Measurements from ENCODE around the gene MARCHF11. TPM values are rescaled to one million over a fixed set of nuclear protein-coding genes. Genes with fewer than 3 reads are reported as not detected.

The MARCHF11 gene, protein sequence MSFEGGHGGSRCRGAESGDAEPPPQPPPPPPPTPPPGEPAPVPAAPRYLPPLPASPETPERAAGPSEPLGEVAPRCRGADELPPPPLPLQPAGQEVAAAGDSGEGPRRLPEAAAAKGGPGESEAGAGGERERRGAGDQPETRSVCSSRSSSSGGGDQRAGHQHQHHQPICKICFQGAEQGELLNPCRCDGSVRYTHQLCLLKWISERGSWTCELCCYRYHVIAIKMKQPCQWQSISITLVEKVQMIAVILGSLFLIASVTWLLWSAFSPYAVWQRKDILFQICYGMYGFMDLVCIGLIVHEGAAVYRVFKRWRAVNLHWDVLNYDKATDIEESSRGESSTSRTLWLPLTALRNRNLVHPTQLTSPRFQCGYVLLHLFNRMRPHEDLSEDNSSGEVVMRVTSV
- total RNA-seq, result not detected

DNA sequence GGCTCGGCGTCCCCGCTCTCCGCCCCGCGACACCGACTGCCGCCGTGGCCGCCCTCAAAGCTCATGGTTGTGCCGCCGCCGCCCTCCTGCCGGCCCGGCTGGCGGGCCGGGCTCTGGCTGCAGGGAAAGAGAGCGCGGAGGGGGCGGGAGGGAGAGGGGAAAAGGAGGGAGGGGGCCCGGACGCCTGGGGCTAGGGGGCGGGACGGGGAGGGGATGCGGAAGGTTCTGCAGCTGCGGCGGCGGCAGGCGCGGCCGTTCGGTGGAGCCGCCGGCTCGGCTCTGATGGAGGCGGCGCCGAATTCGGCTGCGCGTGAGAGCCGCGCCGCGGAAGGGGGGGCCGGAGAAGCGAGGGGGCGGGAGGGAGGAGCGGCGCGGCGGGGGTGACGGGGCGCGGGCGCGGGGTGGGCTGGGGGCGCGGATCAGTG is at the start of gene MARCHF11:
TSS of gene MARCHF11 (minus strand) at position 281 of the 425 bp plus-strand sequence. CDS start at position 65, 216 bp downstream.
- ChIA-PET POLR2A (no interaction called here), CTCF (no interaction called here)

GRCh38 chr5:16225927-16226326 is 46.3 kb upstream of the MARCHF11 start:
- POLR2A ChIA-PET, result no interaction called here
- CTCF ChIA-PET, result no interaction called here

- POLR2A ChIA-PET, result no interaction called here
- CTCF ChIA-PET, result no interaction called here
Measured at GRCh38 chr5:16192311-16192710, 12.7 kb upstream of the MARCHF11 start.

DNA sequence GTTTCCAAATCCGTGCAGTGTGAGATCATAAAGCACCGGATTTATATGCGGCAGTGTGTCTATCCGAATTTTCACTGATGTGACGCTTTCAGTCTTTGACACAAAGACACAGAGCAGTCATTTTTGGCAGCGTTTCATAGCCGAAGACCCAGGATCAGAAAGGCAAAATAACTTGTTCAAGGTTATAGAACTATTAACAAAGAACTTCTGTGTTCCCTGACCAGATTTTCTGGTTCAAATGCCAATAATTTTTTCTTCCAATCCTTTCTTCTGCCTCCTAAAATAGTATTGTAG is 1.1 kb upstream of the MARCHF11 start:
- POLR2A ChIA-PET, result no interaction called here
- CTCF ChIA-PET, result no interaction called here

- ChIA-PET CTCF (no interaction called here), POLR2A (no interaction called here)
Measured at GRCh38 chr5:16179936-16180788, 571 bp upstream of the MARCHF11 start.

GRCh38 chr5:16178745-16179372 is 732 bp downstream of the MARCHF11 start:
- CTCF ChIA-PET, result no interaction called here
- POLR2A ChIA-PET, result no interaction called here

DNA sequence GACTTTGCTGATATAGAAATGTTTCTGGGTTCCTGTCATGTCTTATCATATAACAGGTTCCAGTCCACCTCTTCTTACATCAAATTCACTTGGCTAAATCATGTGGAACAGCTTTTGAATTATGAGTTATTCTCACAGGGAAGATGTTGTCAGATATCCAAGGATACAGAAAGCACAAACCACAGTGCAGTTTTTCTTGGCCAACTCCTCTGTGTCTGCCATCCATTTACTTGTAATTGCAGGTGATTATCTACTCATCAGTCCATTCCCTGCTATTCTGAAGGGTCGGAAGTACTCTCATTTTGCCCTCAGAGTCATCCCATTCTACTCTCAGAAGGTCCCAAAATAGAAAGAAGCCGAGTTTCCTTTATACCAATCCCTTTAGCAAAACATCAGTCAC is 10.0 kb downstream of the MARCHF11 start:
- ChIA-PET CTCF (no interaction called here), POLR2A (no interaction called here)

GRCh38 chr5:16160706-16161105 is 18.9 kb downstream of the MARCHF11 start:
- POLR2A ChIA-PET, result no interaction called here

GRCh38 chr5:16159636-16160035 is 20.0 kb downstream of the MARCHF11 start:
- CTCF ChIA-PET, result no interaction called here
- POLR2A ChIA-PET, result no interaction called here

More at GRCh38 chr5:16160706-16161105, 18.9 kb downstream of the MARCHF11 start:
- CTCF ChIA-PET, result interaction anchor here (1.1 to 1.2 kb wide), 2 partner anchors 297 to 307 kb away, joined by 3 read pairs; no protein-coding TSS in a partner anchor

DNA sequence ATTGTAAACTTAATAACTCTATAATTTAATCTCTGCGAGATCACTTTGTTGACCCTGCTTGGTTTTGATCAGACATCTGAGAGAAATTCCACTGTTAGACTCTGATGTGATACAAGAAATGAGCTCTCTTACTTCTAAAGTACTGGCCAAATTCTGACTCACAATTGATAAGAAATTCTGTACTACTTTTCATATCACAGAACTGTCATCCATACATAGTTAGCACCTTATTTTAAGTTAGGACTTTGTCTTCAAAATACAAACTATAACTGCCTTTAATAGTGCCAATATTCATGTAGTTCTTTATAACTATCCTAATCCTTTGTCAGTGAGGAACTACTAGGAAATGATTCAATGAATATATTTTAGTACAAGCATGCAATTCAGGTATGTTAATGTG is 23.4 kb downstream of the MARCHF11 start:
- CTCF ChIA-PET, result no interaction called here
- POLR2A ChIA-PET, result no interaction called here

GRCh38 chr5:16152601-16153568 is 26.7 kb downstream of the MARCHF11 start:
- POLR2A ChIA-PET, result no interaction called here

DNA sequence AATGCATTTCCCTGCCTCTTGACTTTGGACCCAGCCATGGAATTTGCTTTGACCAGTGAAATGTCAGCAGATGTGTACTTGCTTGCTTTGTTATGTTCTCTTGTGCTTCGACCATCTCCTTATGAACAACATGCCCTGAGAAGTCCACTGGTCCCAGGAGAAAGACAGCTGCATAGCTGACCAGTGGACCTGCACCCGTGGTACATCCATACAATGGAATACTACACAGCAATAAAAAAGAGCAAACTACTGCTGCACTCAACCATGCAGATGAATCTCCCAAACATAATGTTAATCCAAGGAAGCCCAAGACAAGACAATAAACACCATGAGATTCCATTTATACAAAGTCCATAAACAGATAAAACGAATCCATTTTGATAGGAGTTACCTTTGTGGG is 30.0 kb downstream of the MARCHF11 start:
- CTCF ChIA-PET, result no interaction called here
- POLR2A ChIA-PET, result no interaction called here

More at GRCh38 chr5:16152601-16153568, 26.7 kb downstream of the MARCHF11 start:
- CTCF ChIA-PET, result no interaction called here

DNA sequence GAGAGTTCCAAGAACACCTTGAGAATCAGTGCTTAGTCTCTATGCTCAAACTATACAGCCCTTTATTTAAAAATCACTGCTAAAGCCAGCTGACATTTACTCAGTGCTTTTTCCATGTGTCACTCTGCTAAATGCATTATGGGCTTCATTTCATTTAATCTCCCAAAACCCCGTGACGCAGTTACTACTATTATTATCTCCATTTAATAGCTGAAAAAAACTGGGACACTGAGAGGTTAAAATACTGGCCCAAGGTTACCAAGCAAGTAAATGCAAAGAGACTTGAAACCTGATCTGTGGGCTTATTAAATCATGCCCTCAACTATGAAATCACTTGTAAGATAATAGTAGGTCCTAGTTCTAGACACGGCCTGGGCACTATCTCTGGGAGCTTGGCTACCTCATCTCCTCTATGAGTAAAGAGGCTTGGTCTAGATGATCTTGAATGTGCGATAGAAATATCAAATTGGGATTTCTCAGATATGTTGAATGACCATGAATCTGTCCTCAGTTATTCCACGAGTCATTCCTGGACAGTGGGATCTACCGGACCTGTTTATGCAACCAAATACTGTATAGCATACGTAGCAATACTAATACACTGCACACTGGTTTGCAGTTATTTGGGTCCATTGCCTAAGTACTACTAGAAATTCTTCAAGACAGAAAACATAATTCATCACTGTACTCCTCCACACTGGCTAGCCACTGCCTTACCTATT is 32.3 kb downstream of the MARCHF11 start:
- ChIA-PET POLR2A (no interaction called here), CTCF (no interaction called here)

GRCh38 chr5:16144416-16144815 is 35.2 kb downstream of the MARCHF11 start:
- CTCF ChIA-PET, result no interaction called here
- POLR2A ChIA-PET, result no interaction called here

DNA sequence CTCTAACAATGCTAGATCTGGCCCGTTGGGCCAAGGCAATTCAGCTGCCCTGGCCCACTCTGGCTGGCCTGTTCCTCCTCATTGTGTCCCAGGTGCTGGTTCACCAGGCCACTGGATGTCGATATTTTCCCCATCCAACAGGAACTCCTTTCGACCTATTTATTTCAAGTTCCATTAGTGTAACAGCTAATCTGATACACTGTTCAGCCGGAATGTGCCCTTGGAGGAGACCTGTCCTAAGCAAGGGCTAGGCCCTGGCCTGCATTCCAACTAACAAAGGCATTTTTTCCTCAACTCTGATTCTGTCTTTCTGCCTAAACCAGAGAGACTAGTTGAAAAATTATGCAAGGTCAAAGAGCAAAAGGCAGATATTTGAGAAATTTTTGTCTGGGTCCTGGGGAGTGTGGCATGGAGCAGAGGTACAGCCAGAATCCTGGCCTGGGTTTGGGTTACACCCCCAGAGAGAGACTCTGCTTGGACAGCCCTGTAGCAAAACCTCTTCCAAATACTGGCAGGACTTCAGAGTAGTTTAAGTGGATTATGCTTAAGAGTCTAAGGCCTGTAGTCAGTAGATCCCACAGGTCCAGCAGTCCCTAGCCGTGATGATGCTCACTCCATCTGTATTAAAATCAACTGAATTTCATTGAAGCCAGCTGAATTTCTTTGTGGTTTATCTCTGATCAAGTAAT is 36.1 kb downstream of the MARCHF11 start:
- CTCF ChIA-PET, result no interaction called here

GRCh38 chr5:16140944-16141343 is 38.6 kb downstream of the MARCHF11 start:
- ChIA-PET CTCF (no interaction called here), POLR2A (no interaction called here)

More for the DNA sequence above, 36.1 kb downstream of the MARCHF11 start:
- POLR2A ChIA-PET, result no interaction called here

- ChIA-PET CTCF (no interaction called here), POLR2A (no interaction called here)
Measured at GRCh38 chr5:16140417-16140816, 39.2 kb downstream of the MARCHF11 start.

DNA sequence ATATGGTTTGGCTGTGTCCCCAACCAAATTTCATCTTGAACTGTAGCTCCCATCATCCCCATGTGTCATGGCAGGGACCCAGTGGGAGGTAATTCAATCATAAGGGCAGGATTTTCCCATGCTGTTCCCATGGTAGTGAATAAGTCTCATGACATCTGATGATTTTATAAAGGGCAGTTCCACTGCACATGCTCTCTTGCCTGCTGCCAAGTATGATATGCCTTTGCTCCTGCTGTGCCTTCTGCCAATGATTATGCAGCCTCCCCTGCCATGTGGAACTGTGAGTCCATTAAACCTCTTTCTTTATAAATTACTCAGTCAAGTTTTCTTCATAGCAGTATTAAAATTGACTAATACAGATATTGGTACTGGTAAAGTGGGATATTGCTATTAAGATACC is 42.4 kb downstream of the MARCHF11 start:
- POLR2A ChIA-PET, result no interaction called here

More for the DNA sequence above, 42.4 kb downstream of the MARCHF11 start:
- CTCF ChIA-PET, result no interaction called here
